Measurements from ENCODE around the gene FRA10AC1. TPM values are rescaled to one million over a fixed set of nuclear protein-coding genes. Genes with fewer than 3 reads are reported as not detected.

Gene FRA10AC1
- total and polyA plus RNA-seq, 2 donors (not counting 1 experiment from before 2014, with no cell fraction given): 5.0 to 29.7 TPM

GRCh38 chr10:93718937-93719725 is 16.7 kb upstream of the FRA10AC1 start:
- intact Hi-C loops (cut with micrococcal nuclease): no loop called here
- peaks cover 0 to 6% of the 10 kb centered on the region in 2 donors for H3K4me1 ChIP-seq (ENCODE audit: control insufficient read depth in 2 of 2, insufficient read depth in 2 of 2, low read length in 2 of 2)
- no peak overlapping the region for H2AFZ ChIP-seq (ENCODE audit: insufficient read depth, low read depth, low read length, poor library complexity, severe bottlenecking)
- H3K4me1 Mint-ChIP-seq: peaks cover 16% of the 10 kb centered on the region
- no peaks in the 10 kb centered on the region for H4K20me1 ChIP-seq (ENCODE audit: control insufficient read depth, insufficient read depth, low read length, poor library complexity, severe bottlenecking)
- no peak overlapping the region for H3K27ac Mint-ChIP-seq
- peaks cover 0 to 4% (median 3%) of the 10 kb centered on the region in 4 experiments for H3K27me3 ChIP-seq (replicated peaks in 1 of 4; ENCODE audit: control extremely low read depth in 1 of 4, control insufficient read depth in 3 of 4, insufficient read depth in 4 of 4, low read length in 3 of 4)
- WGBS (ENCODE audit: insufficient coverage): 16% methylated on average over 4 of the region's 8 CpGs
- no peak for ATAC-seq (ENCODE audit: low read depth)
- CTCF ChIA-PET: interaction anchor here (1.0 to 1.4 kb wide), 2 partner anchors 12 to 97 kb away, joined by 3 read pairs; no protein-coding TSS in a partner anchor
- H3K27ac ChIP-seq (ENCODE audit: low read length in 2 of 2): no peak overlapping the region
- H3K9ac ChIP-seq (ENCODE audit: low read length): no peak overlapping the region
- H3K9me3 Mint-ChIP-seq (ENCODE audit: insufficient read depth): no peaks in the 10 kb centered on the region
- no peaks in the 10 kb centered on the region for H3K36me3 ChIP-seq (replicated peaks in 1 of 2; ENCODE audit: control extremely low read depth in 1 of 2, control insufficient read depth in 1 of 2, extremely low read depth in 1 of 2, insufficient read depth in 2 of 2, low read length in 1 of 2)
- H3K79me2 ChIP-seq (ENCODE audit: control insufficient read depth, insufficient read depth, low read length): no peaks in the 10 kb centered on the region
- peaks cover 0 to under 1% (median 0%) of the 10 kb centered on the region in 3 donors for H3K9me3 ChIP-seq (ENCODE audit: control extremely low read depth in 1 of 3, control insufficient read depth in 2 of 3, insufficient read depth in 1 of 3, low read length in 2 of 3)
- H3K4me3 Mint-ChIP-seq: no peak overlapping the region
- H3K4me2 ChIP-seq (replicated peaks; ENCODE audit: low read depth, low read length, poor library complexity, severe bottlenecking): no peak overlapping the region
- TF ChIP-seq EZH2 (IDR thresholded peaks at IDR 0.05; ENCODE audit: borderline replicate concordance, insufficient read depth, low read depth, low read length, poor library complexity, severe bottlenecking) (no peak), CTCF (IDR thresholded peaks at IDR 0.05) (no peak)
- H3K27me3 Mint-ChIP-seq: peaks cover 14% of the 10 kb centered on the region
- no peak overlapping the region for H3K4me3 ChIP-seq (ENCODE audit: control extremely low read depth in 1 of 5, extremely low read depth in 1 of 5, insufficient read depth in 1 of 5, low read depth in 2 of 5, low read length in 4 of 5)
- DNase-seq: peak; percentile 14
- POLR2A ChIA-PET: no interaction called here

GRCh38 chr10:93716766-93717165 is 14.4 kb upstream of the FRA10AC1 start:
- Mint-ChIP-seq H3K27me3 (peaks cover 10% of the 10 kb centered on the region), H3K4me3 (no peak overlapping the region), H3K4me1 (peaks cover 16% of the 10 kb centered on the region), H3K27ac (no peak overlapping the region), H3K9me3 (ENCODE audit: insufficient read depth) (no peaks in the 10 kb centered on the region)
- H2AFZ ChIP-seq (ENCODE audit: insufficient read depth, low read depth, low read length, poor library complexity, severe bottlenecking): no peak overlapping the region
- H4K20me1 ChIP-seq (ENCODE audit: control insufficient read depth, insufficient read depth, low read length, poor library complexity, severe bottlenecking): no peaks in the 10 kb centered on the region
- DNase-seq: no peak
- no peak for ATAC-seq (ENCODE audit: low read depth)
- no peak overlapping the region for H3K4me3 ChIP-seq (ENCODE audit: control extremely low read depth in 1 of 5, extremely low read depth in 1 of 5, insufficient read depth in 1 of 5, low read depth in 2 of 5, low read length in 4 of 5)
- H3K79me2 ChIP-seq (ENCODE audit: control insufficient read depth, insufficient read depth, low read length): no peaks in the 10 kb centered on the region
- peaks cover 0 to 6% of the 10 kb centered on the region in 2 donors for H3K4me1 ChIP-seq (ENCODE audit: control insufficient read depth in 2 of 2, insufficient read depth in 2 of 2, low read length in 2 of 2)
- H3K9me3 ChIP-seq (ENCODE audit: control extremely low read depth in 1 of 3, control insufficient read depth in 2 of 3, insufficient read depth in 1 of 3, low read length in 2 of 3): no peaks in the 10 kb centered on the region
- POLR2A ChIA-PET: no interaction called here
- H3K27me3 ChIP-seq (replicated peaks in 1 of 4; ENCODE audit: control extremely low read depth in 1 of 4, control insufficient read depth in 3 of 4, insufficient read depth in 4 of 4, low read length in 3 of 4): peaks cover 0 to 3% (median 2%) of the 10 kb centered on the region in 4 experiments
- no peak overlapping the region for H3K4me2 ChIP-seq (replicated peaks; ENCODE audit: low read depth, low read length, poor library complexity, severe bottlenecking)
- no peak overlapping the region for H3K27ac ChIP-seq (ENCODE audit: low read length in 2 of 2)
- no CpG with 5 or more reads among the region's 1 CpG for WGBS (ENCODE audit: insufficient coverage)
- no peak for TF ChIP-seq EZH2 (IDR thresholded peaks at IDR 0.05; ENCODE audit: borderline replicate concordance, insufficient read depth, low read depth, low read length, poor library complexity, severe bottlenecking)
- no peak for TF ChIP-seq CTCF (IDR thresholded peaks at IDR 0.05)
- H3K36me3 ChIP-seq (replicated peaks in 1 of 2; ENCODE audit: control extremely low read depth in 1 of 2, control insufficient read depth in 1 of 2, extremely low read depth in 1 of 2, insufficient read depth in 2 of 2, low read length in 1 of 2): no peaks in the 10 kb centered on the region
- CTCF ChIA-PET: no interaction called here
- intact Hi-C loops (cut with micrococcal nuclease): no loop called here
- H3K9ac ChIP-seq (ENCODE audit: low read length): no peak overlapping the region
